A673 (cell line): ENCODE results near the gene GFRA3.

Experiments used
- CTCF ChIP-seq: fragments of 300-800, 200-600 bp; sonication (generic); conservative IDR thresholded peaks from 2 replicates; pipeline ENCODE4 v1.5.1; 2017; ENCODE audit warnings: low read depth, mild to moderate bottlenecking, antibody characterized with exemption, low read length, moderate library complexity, mixed read lengths
- EZH2 ChIP-seq: fragments of 200-600 bp; sonication (generic); IDR thresholded peaks from 2 replicates; pipeline ENCODE4 v1.6.1; 2017; ENCODE audit warnings: borderline replicate concordance, low read depth, mild to moderate bottlenecking, mixed read lengths, antibody characterized with exemption, low read length; ENCODE audit not compliant: poor library complexity, severe bottlenecking

GRCh38 chr5:138276402-138277054, 2.1 kb upstream of the GFRA3 start:
- TF ChIP-seq CTCF, result no peak
- no peak for TF ChIP-seq EZH2
